NCI-H510A (cell line): ENCODE measurements around the gene NECAB2.

Experiments used
- DNase-seq: peaks from one replicate; lab custom pipeline; 2025; lab: John Stamatoyannopoulos, UW

NECAB2 gene

DNA sequence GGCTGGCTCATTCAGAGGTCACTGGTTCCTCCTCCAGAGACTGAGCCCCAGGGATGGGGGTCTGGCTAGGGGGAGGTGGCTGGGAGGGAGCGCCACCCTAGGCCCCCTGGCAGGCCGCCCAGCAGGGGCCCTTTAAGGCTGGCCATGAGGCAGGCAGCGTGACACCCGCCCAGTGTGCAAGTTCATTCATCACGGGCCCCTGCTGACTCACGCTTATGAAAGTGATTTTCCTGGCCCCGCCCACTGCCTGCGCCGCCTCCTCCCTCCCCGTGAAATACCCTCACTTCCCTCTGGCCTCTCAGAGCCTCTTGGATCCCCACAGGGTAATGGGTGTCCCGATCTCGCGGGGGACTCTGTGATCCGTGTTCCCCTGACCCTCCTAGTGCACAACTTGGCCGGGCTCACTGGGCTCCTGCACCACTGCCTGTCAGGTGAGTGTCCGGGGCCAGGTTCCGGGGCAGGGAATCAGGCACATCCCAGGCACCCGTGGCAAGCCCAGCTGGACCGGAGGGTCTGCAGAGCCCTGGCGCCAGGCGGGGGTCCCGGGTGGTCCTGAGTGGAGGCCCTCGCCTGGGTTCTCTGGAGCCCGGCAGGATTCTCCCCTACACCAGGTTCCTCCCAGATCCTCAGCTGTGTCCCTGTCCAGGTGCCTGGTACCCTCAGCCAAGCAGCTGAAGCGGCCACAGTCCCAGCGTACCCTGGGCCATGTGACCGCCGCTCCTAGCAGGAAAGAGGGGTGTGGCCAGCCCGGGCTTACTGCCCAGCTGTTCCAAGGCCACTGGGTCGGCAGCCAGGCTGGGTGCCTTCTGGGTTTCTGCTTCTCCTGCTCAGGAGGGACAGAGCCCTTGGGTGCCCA, 14.9 kb upstream of the NECAB2 start, which contains the start of gene OSGIN1:
Gene OSGIN1 (plus strand): TSS at position 301 of the 856 bp plus-strand sequence. CDS start 4,432 bp downstream, outside the sequence.
- peak; percentile 58 for DNase-seq

- DNase-seq, result no peak
Observed at GRCh38 chr16:83953796-83954576, 14.1 kb upstream of the NECAB2 start.

DNA sequence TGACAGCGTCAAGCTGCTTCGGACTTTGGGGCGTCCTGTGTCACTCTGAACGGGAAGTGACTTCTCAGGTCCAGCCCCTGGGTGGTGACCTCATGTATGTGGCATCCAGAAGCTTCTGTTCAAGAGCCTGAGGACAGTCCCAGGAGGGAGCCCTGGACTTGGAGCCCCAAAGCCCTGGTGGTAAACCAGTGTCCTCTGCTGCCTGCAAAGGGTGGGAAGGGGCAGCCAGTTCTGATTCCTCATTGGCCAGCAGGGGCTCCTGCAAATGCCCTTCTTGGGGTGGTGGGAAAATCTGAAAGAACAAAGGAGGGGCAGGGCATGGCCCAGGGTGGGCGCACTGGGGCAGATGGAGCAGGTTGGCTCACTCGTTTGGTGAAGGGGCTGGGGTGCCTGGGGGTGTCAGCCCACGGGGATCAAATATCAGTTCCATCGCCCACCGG, 13.4 kb upstream of the NECAB2 start:
- DNase-seq, result no peak

DNA sequence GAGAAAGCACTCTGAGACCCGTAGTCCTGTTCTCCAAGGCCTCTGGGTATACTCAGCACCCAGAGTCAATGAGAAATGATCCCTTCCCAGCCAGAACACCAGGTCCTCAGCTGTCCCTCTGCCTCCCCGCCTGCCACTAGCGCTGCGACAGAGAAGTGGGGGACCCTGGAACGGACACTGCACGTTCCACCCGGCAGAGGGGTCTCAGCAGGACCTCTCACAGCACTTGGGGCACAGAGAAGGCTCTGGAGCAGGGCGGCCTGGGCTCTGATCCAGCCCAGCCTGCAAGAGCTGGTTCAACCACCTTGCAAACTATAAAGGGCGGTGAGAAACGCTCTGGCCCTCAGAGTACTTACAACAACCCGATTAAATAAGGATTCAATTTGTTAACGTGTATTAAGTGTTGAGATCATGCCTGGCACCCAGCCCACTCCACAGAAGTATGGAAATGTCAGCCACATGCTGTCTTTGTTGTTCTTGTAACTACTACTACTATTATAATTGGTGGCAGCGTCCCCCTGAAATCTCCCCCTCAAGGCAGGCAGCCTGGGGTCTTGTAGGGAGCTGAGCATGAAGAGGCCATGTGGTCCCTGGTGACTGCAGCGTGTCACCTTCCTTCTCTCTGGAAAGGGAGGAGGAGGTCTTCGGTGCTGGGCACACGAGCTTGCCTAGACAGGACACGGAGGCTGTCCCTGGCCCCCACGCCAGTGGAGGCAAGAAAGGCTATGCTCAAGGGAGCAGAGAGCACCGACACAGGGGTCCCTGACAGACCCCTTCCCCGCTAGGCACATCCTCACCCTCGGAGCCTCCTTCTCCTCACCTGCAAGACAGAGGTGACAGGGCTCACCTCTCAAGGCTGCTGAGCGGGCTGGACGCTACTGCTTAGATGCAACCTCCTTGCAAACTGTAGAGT, 12.6 kb upstream of the NECAB2 start:
- DNase-seq, result no peak

DNA sequence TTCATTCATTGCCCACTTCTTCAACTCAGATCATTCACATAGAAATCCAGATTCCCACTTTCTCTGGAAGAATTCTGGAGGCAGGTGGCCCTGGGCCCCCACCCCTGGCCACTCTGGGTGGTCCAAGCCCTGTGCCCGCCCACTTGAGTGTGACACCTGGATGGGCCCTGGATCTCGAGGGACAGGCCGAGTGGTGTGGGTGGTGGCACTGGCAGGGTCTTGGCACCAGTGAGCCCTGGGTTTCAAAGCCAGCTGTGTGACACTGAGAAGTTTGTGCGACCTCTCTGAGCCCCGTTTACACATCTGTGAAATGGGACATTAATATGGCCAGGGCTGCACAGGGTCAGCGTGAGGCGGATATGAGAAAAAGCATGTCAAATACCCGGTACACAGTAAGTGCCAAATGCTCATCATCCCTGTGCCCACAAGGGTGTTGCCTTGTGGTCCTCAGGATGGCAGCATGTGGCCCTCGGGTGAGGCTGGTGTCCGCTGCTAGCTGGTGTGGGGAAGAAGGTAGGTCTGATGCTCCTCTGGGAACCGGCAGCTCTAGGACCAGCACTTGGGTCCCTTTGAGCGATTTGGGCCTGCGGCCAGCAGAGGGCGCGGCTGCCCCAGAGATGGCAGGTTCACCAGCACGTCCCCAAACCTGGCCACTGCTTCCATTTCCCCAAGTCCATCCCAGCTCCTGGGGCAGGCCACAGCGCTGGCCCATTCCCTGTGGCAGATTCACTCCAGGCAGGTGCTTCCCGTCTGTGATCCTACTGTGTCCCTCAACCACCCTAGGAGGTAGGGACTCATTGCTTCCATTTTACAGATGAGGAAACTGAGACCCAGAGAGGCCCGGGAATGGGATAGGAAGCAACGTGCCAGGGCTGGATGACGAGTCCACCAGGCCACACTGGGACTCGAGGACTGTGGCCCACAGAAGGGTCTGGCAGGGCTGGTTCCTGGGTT, 11.4 kb upstream of the NECAB2 start:
- peak; percentile 24 for DNase-seq

DNA sequence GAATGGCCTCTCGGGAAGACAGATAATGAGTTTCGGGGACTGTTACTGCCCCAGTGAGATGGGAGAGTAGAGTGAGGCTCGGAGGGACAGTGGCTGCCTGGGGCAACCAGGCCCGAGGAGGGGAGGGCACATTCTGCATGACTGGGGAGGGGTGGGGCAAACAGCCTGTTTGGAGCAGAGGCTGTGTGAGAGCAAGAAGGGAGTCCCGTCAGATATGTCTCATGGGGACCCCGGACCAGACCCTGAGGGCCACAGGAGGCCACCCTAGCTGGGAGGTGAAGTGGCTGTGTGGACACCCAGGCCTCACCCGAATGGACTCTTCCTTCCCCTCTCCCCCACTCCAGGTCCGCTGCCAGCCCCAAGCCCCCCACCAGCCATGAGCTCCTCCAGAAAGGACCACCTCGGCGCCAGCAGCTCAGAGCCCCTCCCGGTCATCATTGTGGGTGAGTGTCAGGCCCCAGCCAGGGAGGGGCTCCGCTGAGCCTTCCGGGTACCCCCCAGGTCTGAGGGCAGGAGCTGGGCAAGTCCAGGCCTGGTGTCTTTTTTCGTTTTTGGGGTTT, 10.7 kb upstream of the NECAB2 start:
- DNase-seq, result no peak

DNA sequence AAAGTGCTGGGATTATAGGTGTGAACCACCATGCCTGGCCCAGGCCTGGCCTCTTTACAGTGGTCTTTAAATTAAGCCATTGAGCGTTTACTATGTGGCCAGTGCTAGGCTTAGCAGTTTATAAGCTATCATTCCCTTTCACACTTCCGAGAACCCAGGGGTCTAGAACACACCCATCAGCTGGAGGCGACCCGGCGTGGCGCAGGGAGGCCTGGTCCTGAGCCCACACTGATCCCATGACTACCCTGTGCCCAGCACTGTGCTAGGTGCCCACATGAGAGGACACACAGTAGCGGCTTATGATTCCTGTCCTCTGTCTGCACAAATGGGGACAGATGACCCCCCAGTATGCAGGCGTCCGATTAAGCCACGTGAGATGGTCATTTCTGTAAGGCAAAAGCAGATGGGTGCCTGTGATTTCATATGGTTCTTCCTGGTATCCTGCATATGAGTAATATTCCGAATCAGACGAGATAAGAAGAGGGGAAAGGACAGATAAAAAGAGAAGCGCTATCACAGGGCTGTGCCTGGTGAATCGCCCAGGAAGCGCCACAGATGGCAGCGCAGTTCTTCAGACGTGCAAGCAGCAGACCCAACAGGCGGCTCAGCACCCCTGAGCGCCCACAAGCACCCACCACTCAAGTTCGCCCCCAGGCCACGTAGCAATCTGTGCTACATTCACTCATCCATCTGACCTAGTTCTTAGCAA, 9.8 kb upstream of the NECAB2 start:
- no peak for DNase-seq

GRCh38 chr16:83958846-83959565, 9.0 kb upstream of the NECAB2 start:
- no peak for DNase-seq

DNA sequence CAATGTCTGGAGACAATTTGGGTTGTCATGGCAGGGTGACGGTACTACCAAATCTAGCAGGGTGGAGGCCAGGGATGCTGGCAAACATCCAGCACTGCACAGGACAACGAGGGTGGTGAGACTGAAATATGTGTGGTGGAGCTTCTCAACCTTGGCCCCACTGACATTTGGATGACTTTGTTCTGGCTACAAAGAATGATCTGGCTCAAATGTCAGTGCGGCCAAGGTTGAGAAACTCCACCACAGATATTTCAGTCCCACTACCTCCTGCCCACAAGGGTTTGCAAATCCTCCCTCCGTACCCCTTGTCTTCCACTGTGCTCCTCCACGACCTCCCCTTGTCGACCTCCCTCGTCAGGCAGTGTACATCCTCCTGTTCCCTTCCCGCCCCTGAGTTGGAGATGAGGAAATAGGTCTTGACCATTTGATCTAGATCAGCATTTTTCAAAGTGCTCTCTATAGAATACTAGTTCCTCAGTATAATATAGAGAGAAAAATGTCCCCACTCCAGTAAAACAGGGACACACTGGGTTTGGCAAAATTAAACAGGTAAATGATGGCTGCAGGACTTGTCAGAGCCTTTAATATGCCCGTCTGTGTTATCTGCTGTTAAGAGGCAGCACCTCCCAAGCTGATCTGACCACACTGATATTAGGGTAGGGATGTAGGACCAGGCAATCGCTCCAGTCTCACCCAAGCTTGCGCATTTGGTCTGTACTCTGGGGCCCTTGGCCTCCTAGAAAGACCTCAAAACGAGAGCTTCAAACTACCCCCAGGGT, 8.2 kb upstream of the NECAB2 start:
- DNase-seq, result no peak

- DNase-seq, result no peak
Observed at GRCh38 chr16:83960521-83961249, 7.4 kb upstream of the NECAB2 start.

DNA sequence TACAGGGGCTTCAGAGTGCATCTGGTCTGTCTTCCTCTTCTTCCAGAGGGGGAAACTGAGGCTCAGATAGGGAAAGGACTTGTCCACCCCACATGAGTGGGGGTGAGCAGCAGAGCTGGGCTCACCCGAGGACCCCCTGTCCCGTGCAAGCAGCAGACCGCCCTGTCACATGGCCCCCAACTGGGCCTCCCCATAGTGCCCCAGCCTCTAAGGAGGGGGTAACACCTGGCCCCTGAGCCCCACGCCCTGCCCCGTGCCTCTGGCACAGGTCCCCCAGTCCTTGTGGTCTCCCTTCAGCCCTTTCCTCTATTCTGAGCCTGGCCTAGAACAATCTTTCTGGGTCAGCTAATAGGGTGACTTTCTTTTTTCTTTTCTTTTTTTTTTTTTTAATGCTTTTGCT, 6.5 kb upstream of the NECAB2 start:
- no peak for DNase-seq

DNA sequence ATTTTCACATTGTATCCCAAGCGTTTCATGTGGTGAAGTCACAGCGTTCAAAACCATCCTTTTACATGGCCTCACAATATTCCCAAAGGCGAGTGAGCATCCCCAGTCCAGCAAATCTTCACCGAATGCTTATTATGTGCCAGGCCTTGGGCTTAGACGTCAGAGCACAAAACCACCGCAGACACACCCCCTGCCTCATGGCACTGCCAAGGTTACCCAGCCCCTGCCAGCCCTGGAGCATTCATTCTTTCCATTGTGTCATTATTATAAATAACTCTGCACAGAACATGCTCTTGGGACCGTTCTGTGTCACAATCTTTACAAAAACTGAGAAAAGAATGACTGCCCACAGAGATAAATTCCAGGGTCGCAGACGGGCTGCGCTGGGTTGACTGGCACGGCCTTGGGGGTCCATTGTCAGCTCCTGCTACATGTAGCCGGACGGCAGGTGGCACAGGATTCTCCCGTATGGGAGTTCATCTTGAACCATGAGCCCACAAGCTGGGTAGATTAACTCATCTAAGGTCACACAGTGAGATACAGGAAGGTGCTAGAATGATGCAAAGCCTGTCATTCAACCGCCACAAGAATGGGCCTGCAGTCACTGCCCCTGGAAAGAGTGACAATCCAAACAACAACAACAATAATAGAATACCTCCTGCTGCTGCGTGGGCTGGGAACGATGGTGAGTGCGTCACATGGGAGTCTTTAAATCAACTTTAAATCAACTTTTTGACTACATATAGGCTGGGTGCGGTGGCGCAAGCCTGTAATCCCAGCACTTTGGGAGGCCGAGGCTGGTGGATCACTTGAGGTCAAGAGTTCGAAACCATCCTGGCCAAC, 4.5 kb upstream of the NECAB2 start:
- DNase-seq, result no peak

DNA sequence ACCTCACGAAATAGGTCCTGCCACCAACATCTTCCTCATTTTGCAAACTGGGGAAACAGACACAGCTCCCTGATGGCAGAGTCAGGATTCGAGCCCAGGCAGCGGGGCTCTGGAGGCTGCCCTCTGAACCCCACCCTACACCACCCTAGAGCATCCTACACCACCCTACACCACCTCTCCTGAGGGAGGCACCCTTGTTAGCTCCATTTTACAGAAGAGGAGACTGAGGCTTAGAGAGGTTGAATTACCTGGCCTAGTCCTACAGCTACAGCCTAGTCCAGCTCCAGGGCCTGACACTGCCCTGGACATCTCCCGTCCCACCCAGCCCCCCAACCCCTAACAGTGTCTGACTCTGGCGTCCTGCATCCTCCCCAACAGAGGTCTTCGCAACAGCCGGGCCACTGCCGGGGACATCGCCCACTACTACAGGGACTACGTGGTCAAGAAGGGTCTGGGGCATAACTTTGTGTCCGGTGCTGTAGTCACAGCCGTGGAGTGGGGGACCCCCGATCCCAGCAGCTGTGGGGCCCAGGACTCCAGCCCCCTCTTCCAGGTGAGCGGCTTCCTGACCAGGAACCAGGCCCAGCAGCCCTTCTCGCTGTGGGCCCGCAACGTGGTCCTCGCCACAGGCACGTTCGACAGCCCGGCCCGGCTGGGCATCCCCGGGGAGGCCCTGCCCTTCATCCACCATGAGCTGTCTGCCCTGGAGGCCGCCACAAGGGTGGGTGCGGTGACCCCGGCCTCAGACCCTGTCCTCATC, 3.2 kb upstream of the NECAB2 start:
- no peak for DNase-seq

- DNase-seq, result no peak
Observed at GRCh38 chr16:83965444-83966152, 2.4 kb upstream of the NECAB2 start.

- no peak for DNase-seq
Observed at GRCh38 chr16:83966153-83966696, 1.8 kb upstream of the NECAB2 start.
